ENCODE results near the gene ABCA8.

ABCA8 gene

GRCh38 chr17:68820825-68821481 lies 134.2 kb downstream of the ABCA8 start:
- TF ChIP-seq ZNF600 (tag by site-specific recombination; IDR thresholded peaks at IDR 0.05): no peak
- TF ChIP-seq, protein P1, sequence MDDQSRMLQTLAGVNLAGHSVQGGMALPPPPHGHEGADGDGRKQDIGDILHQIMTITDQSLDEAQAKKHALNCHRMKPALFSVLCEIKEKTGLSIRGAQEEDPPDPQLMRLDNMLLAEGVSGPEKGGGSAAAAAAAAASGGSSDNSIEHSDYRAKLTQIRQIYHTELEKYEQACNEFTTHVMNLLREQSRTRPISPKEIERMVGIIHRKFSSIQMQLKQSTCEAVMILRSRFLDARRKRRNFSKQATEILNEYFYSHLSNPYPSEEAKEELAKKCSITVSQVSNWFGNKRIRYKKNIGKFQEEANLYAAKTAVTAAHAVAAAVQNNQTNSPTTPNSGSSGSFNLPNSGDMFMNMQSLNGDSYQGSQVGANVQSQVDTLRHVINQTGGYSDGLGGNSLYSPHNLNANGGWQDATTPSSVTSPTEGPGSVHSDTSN (CRISPR knock-in tag; IDR thresholded peaks at IDR 0.05): no peak
- no peak for TF ChIP-seq ZNF488 (tag by site-specific recombination; IDR thresholded peaks at IDR 0.05)
- TF ChIP-seq ZNF423 (tag by site-specific recombination; IDR thresholded peaks at IDR 0.05): no peak
- TF ChIP-seq KLF9 (tag by site-specific recombination; IDR thresholded peaks at IDR 0.05; ENCODE audit: low read depth): no peak
- TF ChIP-seq SETDB1 (IDR thresholded peaks at IDR 0.05; ENCODE audit: insufficient read length, low read length): peak; percentile 94
- no peak for TF ChIP-seq YY2 (tag by site-specific recombination; IDR thresholded peaks at IDR 0.05)
- no peak for TF ChIP-seq ZNF596 (tag by site-specific recombination; IDR thresholded peaks at IDR 0.05)
- TF ChIP-seq SP3 (tag by site-specific recombination; IDR thresholded peaks at IDR 0.05): no peak
- no peak for TF ChIP-seq ZNF311 (tag by site-specific recombination; IDR thresholded peaks at IDR 0.05; ENCODE audit: borderline replicate concordance)
- TF ChIP-seq TRIM28 (IDR thresholded peaks at IDR 0.05; ENCODE audit: borderline replicate concordance, low read length): peak; percentile 66; the same call in 1 of the 2 replicates
- Histone ChIP-seq H3K4me3 (ENCODE audit: low read depth, low read length) (no peak overlapping the region), H3K27ac (ENCODE audit: extremely low read depth, low read depth, low read length) (no peak overlapping the region), H3K9me3 (ENCODE audit: control insufficient read depth, insufficient read depth, low read depth, low read length) (no peaks in the 10 kb centered on the region), H3K36me3 (ENCODE audit: control insufficient read depth in 2 of 2, insufficient read depth in 1 of 2, low read length in 2 of 2) (no peaks in the 10 kb centered on the region), H3K4me1 (ENCODE audit: control insufficient read depth, insufficient read depth, low read length) (peaks cover 15% of the 10 kb centered on the region)
- ChIA-PET POLR2A (no interaction called here), CTCF (interaction anchor here (0.7 kb wide), 1 partner anchor 225 kb away, joined by 3 read pairs; no protein-coding TSS in a partner anchor)

- Histone ChIP-seq H3K4me3 (ENCODE audit: low read depth, low read length) (no peak overlapping the region), H3K9me3 (ENCODE audit: control insufficient read depth, insufficient read depth, low read depth, low read length) (no peaks in the 10 kb centered on the region), H3K4me1 (ENCODE audit: control insufficient read depth, insufficient read depth, low read length) (peaks cover 15% of the 10 kb centered on the region), H3K27ac (ENCODE audit: extremely low read depth, low read depth, low read length) (no peak overlapping the region), H3K36me3 (ENCODE audit: control insufficient read depth in 2 of 2, insufficient read depth in 1 of 2, low read length in 2 of 2) (no peaks in the 10 kb centered on the region)
- ChIA-PET CTCF (no interaction called here), POLR2A (no interaction called here)
- TF ChIP-seq ZNF423 (tag by site-specific recombination; IDR thresholded peaks at IDR 0.05) (no peak), ZFP69B (tag by site-specific recombination; IDR thresholded peaks at IDR 0.05) (no peak), ZNF645 (tag by site-specific recombination; IDR thresholded peaks at IDR 0.05) (no peak), ZNF473 (tag by site-specific recombination; IDR thresholded peaks at IDR 0.05) (no peak), BCL11B (tag by site-specific recombination; IDR thresholded peaks at IDR 0.05; ENCODE audit: low read depth) (no peak), ZNF747 (tag by site-specific recombination; IDR thresholded peaks at IDR 0.05) (no peak), ZNF416 (tag by site-specific recombination; IDR thresholded peaks at IDR 0.05) (no peak), ZNF776 (tag by site-specific recombination; IDR thresholded peaks at IDR 0.05; ENCODE audit: borderline replicate concordance) (no peak), GLI4 (tag by site-specific recombination; IDR thresholded peaks at IDR 0.05) (no peak), REST (tag by site-specific recombination; IDR thresholded peaks at IDR 0.05) (no peak), ZNF24 (tag by site-specific recombination; IDR thresholded peaks at IDR 0.05) (no peak), ZNF391 (tag by site-specific recombination; IDR thresholded peaks at IDR 0.05; ENCODE audit: borderline replicate concordance, low read depth) (no peak)
- TF ChIP-seq, protein P2, sequence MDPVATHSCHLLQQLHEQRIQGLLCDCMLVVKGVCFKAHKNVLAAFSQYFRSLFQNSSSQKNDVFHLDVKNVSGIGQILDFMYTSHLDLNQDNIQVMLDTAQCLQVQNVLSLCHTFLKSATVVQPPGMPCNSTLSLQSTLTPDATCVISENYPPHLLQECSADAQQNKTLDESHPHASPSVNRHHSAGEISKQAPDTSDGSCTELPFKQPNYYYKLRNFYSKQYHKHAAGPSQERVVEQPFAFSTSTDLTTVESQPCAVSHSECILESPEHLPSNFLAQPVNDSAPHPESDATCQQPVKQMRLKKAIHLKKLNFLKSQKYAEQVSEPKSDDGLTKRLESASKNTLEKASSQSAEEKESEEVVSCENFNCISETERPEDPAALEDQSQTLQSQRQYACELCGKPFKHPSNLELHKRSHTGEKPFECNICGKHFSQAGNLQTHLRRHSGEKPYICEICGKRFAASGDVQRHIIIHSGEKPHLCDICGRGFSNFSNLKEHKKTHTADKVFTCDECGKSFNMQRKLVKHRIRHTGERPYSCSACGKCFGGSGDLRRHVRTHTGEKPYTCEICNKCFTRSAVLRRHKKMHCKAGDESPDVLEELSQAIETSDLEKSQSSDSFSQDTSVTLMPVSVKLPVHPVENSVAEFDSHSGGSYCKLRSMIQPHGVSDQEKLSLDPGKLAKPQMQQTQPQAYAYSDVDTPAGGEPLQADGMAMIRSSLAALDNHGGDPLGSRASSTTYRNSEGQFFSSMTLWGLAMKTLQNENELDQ (tag by site-specific recombination; IDR thresholded peaks at IDR 0.05; ENCODE audit: low read depth): no peak
Observed at GRCh38 chr17:68820476-68820824, 134.7 kb downstream of the ABCA8 start.

All from HEK293 (cell line).